ENCODE results near the gene AQP5. TPM values are rescaled to one million over a fixed set of nuclear protein-coding genes. Genes with fewer than 3 reads are reported as not detected.
A peak's percentile ranks its signal among the peaks of the same experiment; 100 is the strongest.

The AQP5 gene
- total and polyA plus RNA-seq, 2 donors (not counting 3 experiments of a cell fraction or from before 2014, with no cell fraction given), result 0.95 to 2.3 TPM

DNA sequence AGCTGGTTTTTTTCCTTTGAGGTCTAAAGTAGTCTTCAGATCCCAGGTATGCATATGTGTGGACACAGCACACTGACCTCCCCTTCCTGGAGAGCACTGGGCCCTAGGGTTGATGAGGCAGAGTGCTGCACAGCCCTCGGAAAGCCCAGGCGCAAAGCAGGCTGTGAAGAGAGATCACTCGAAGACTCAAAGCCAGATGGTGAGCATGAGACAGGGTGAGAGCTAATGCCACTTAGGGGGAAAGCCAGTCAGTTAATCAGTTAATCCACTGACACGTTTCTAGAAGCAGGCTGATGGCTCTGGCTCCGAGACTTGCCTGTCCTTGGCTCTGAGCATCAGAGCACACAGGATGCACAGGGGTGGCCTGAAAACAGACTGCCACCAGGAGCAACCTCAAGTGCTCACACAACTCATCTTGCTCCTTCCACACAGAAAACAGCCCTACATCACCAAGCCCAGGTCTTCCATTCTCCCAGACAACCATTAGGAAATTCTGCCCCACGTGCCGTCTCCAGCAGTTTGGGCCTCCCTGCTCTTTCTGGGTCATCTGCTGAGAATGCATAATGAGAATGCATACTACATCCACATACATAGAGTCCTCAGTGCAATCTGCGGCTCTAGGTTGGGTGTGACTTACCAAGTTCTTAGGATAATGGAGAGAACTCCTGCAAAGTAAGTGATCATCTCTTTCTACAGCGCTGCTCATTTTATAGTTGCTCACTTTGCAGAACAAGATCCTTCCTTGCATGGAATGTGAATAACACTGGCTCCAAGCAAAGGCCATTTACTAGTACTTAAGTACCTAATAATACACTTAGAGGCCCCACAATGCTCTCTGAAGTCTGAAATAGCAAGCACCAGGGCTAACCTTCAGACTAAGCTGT lies 23.0 kb downstream of the AQP5 start:
- Histone ChIP-seq H3K79me2 (ENCODE audit: control insufficient read depth, insufficient read depth, low read length) (no peaks in the 10 kb centered on the region), H3K9me1 (replicated peaks; ENCODE audit: control insufficient read depth, extremely low read depth, insufficient read depth, low read length) (no peaks in the 10 kb centered on the region), H3K27me3 (ENCODE audit: control insufficient read depth in 2 of 2, insufficient read depth in 2 of 2, low read length in 2 of 2) (no peaks in the 10 kb centered on the region), H3K9me3 (replicated peaks; ENCODE audit: control insufficient read depth, insufficient read depth, low read length) (no peaks in the 10 kb centered on the region), H3K27ac (ENCODE audit: insufficient read depth, low read depth, low read length) (no peak overlapping the region), H3K4me3 (replicated peaks in 1 of 3; ENCODE audit: insufficient read depth in 1 of 3, low read depth in 1 of 3, low read length in 3 of 3) (no peak overlapping the region), H3K4me2 (ENCODE audit: insufficient read depth, low read length) (peak overlapping the region; percentile 13), H3K9ac (replicated peaks; ENCODE audit: extremely low read depth, insufficient read depth, low read length) (no peak overlapping the region), H3K36me3 (ENCODE audit: control insufficient read depth in 2 of 2, extremely low read depth in 1 of 2, insufficient read depth in 2 of 2, low read length in 2 of 2) (peaks cover 0 to under 1% of the 10 kb centered on the region in 2 experiments), H4K20me1 (replicated peaks; ENCODE audit: control insufficient read depth, extremely low read depth, insufficient read depth, low read length) (no peaks in the 10 kb centered on the region), H2AFZ (ENCODE audit: low read depth, low read length) (no peak overlapping the region), H3K4me1 (ENCODE audit: control insufficient read depth, extremely low read depth, insufficient read depth, low read length) (peaks cover 14% of the 10 kb centered on the region)
- FAIRE-seq (no peak), DNase-seq (ENCODE audit: low read depth, low spot score) (no peak)
- POLR2A ChIA-PET, result interaction anchor here (0.7 kb wide), 1 partner anchor 27 kb away, joined by 4 read pairs; no protein-coding TSS in a partner anchor
- intact Hi-C loops (cut with micrococcal nuclease), result loop anchor here (2.0 kb wide), 1 partner anchor 18 kb away; no protein-coding TSS in a partner anchor
- TF ChIP-seq POLR2AphosphoS5 (IDR thresholded peaks at IDR 0.05; ENCODE audit: insufficient read depth, low read depth, low read length), result no peak
- no peak for TF ChIP-seq MAX (IDR thresholded peaks at IDR 0.05; ENCODE audit: insufficient read depth, insufficient read length)
- no peak for TF ChIP-seq FOS (IDR thresholded peaks at IDR 0.05; ENCODE audit: borderline replicate concordance, insufficient read depth, low read length)
- CTCF ChIA-PET, result interaction anchor here (0.7 to 7.5 kb wide), 26 partner anchors 9 to 222 kb away, joined by 3 to 126 read pairs (median 4); partner anchors contain the start of genes AQP6 and SMARCD1
- dilution Hi-C loops (cut with MboI; ENCODE audit: extremely low pct_ligation_motif_present, low sequenced_read_pairs), result no loop called here
- no TSS peak for BruUV-seq (replicated peaks)

DNA sequence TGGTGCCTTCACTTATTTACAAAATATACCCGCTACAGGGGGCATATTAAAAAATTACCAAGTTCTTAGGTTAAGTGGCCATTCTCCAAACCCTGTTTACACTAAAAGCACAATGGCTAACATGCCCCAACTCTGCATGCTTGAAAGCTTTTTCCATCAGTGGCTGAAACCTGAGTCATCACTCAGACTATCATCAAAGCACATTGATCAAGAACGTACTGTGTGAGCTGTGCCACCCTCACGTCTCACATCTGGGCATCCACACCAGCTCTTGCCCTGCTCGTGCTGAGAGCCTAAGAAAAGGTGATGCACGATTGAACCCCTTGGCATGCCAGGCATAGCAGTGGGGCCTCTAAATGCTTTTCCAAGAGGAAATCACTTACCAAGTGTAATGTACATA lies 24.3 kb downstream of the AQP5 start:
- no TSS peak for BruUV-seq (replicated peaks)
- dilution Hi-C loops (cut with MboI; ENCODE audit: extremely low pct_ligation_motif_present, low sequenced_read_pairs) (no loop called here), intact Hi-C loops (cut with micrococcal nuclease) (loop anchor here (2.0 kb wide), 1 partner anchor 19 kb away; no protein-coding TSS in a partner anchor)
- Histone ChIP-seq H4K20me1 (replicated peaks; ENCODE audit: control insufficient read depth, extremely low read depth, insufficient read depth, low read length) (no peaks in the 10 kb centered on the region), H3K27ac (ENCODE audit: insufficient read depth, low read depth, low read length) (no peak overlapping the region), H3K9me3 (replicated peaks; ENCODE audit: control insufficient read depth, insufficient read depth, low read length) (no peaks in the 10 kb centered on the region), H2AFZ (ENCODE audit: low read depth, low read length) (no peak overlapping the region), H3K36me3 (ENCODE audit: control insufficient read depth in 2 of 2, extremely low read depth in 1 of 2, insufficient read depth in 2 of 2, low read length in 2 of 2) (peaks cover 0 to 7% of the 10 kb centered on the region in 2 experiments), H3K9me1 (replicated peaks; ENCODE audit: control insufficient read depth, extremely low read depth, insufficient read depth, low read length) (no peaks in the 10 kb centered on the region), H3K79me2 (ENCODE audit: control insufficient read depth, insufficient read depth, low read length) (no peaks in the 10 kb centered on the region), H3K9ac (replicated peaks; ENCODE audit: extremely low read depth, insufficient read depth, low read length) (no peak overlapping the region), H3K4me2 (ENCODE audit: insufficient read depth, low read length) (no peak overlapping the region), H3K4me3 (replicated peaks in 1 of 3; ENCODE audit: insufficient read depth in 1 of 3, low read depth in 1 of 3, low read length in 3 of 3) (no peak overlapping the region), H3K4me1 (ENCODE audit: control insufficient read depth, extremely low read depth, insufficient read depth, low read length) (peaks cover 14% of the 10 kb centered on the region), H3K27me3 (ENCODE audit: control insufficient read depth in 2 of 2, insufficient read depth in 2 of 2, low read length in 2 of 2) (no peaks in the 10 kb centered on the region)
- DNase-seq (ENCODE audit: low read depth, low spot score) (no peak), FAIRE-seq (no peak)
- CTCF ChIA-PET, result interaction anchor here (0.6 to 1.5 kb wide), 5 partner anchors 10 to 70 kb away, joined by 3 to 6 read pairs (median 4); no protein-coding TSS in a partner anchor
- TF ChIP-seq CTCF (IDR thresholded peaks at IDR 0.05; ENCODE audit: extremely low read depth in 1 of 2, insufficient read depth in 1 of 2, low read depth in 1 of 2, low read length in 2 of 2), result no peak
- no peak for TF ChIP-seq JUN (IDR thresholded peaks at IDR 0.05; ENCODE audit: borderline replicate concordance, insufficient read depth, insufficient read length, low read depth)
- no peak for TF ChIP-seq FOS (IDR thresholded peaks at IDR 0.05; ENCODE audit: borderline replicate concordance, insufficient read depth, low read length)
- TF ChIP-seq MAX (IDR thresholded peaks at IDR 0.05; ENCODE audit: insufficient read depth, insufficient read length), result no peak
- no peak for TF ChIP-seq MYC (IDR thresholded peaks at IDR 0.05; ENCODE audit: low read depth, low read length)
- TF ChIP-seq EZH2 (IDR thresholded peaks at IDR 0.05; ENCODE audit: borderline replicate concordance, low read depth, low read length, severe bottlenecking), result no peak
- TF ChIP-seq GATA2 (IDR thresholded peaks at IDR 0.05; ENCODE audit: insufficient read depth, insufficient read length, low read depth, low read length), result no peak
- no peak for TF ChIP-seq POLR2AphosphoS5 (IDR thresholded peaks at IDR 0.05; ENCODE audit: insufficient read depth, low read depth, low read length)
- TF ChIP-seq POLR2A (IDR thresholded peaks at IDR 0.05; ENCODE audit: low read depth, low read length), result no peak
- POLR2A ChIA-PET, result no interaction called here

All from endothelial cell of umbilical vein (primary cell).